Breast epithelium (tissue), 4 donors: ENCODE measurements around the gene TXNL4A. TPM values are rescaled to one million over a fixed set of nuclear protein-coding genes. Genes with fewer than 3 reads are reported as not detected.
A peak's percentile ranks its signal among the peaks of the same experiment; 100 is the strongest.

Experiments
- DNase-seq, 2 donors: peaks; one replicate each; pipeline ENCODE4 v3.0.0-alpha.2; 2019; ENCODE audit warnings: low spot score in 2 of 2
- H3K27ac ChIP-seq, 2 donors: fragments of 200-600 bp; sonication (generic) in 1 of 2; one replicate each; pipeline ENCODE4 v1.5.1; 2016 to 2019; ENCODE audit warnings: mild to moderate bottlenecking in 1 of 2
- H3K27me3 ChIP-seq, 2 donors: fragments of 200-600 bp; sonication (generic) in 1 of 2; one replicate each; pipeline versions ENCODE4 v1.5.1 to v1.6.0; 2017 to 2019; ENCODE audit warnings: control low read depth in 1 of 2, mild to moderate bottlenecking in 1 of 2
- H3K36me3 ChIP-seq: fragments of 200-600 bp; one replicate; pipeline ENCODE4 v1.5.1; 2019
- H3K4me1 ChIP-seq, 2 donors: fragments of 200-600 bp; sonication (generic); one replicate each; pipeline ENCODE4 v1.5.1; 2016 to 2019; ENCODE audit warnings: control low read depth in 1 of 2
- H3K4me3 ChIP-seq, 3 donors: fragments of 200-600 bp; sonication (generic); 1 replicate in 2 of 3; 2 replicates in 1 of 3; pipeline ENCODE4 v1.5.1; 2016 to 2019; ENCODE audit warnings: mild to moderate bottlenecking in 3 of 3, moderate library complexity in 2 of 3
- H3K9me3 ChIP-seq, 2 donors: fragments of 200-600 bp; sonication (generic) in 1 of 2; one replicate each; pipeline ENCODE4 v1.5.1; 2016 to 2019; ENCODE audit warnings: control low read depth in 1 of 2
- CTCF ChIP-seq, 3 donors: fragments of 450-650 bp; IDR thresholded peaks; one replicate each; pipeline ENCODE4 v1.5.1; 2016 to 2017; ENCODE audit warnings: antibody characterized with exemption in 3 of 3, mild to moderate bottlenecking in 3 of 3, moderate library complexity in 3 of 3
- POLR2A ChIP-seq: fragments of 450-650 bp; IDR thresholded peaks from one replicate; pipeline ENCODE4 v1.6.1; 2016; ENCODE audit warnings: antibody characterized with exemption, mild to moderate bottlenecking, moderate library complexity
- POLR2AphosphoS5 ChIP-seq, 3 donors: sonication (generic); formaldehyde crosslinking; IDR thresholded peaks; one replicate each; pipeline ENCODE4 v1.6.1; 2017; ENCODE audit warnings: antibody characterized with exemption in 3 of 3
- intact Hi-C: fragments of 100-400 bp; cut with DNase I; formaldehyde crosslinking; loops from one replicate; pipeline ENCODE4 v1.15.1; 2023; ENCODE audit warnings: low total_unique reads
- total RNA-seq, 3 donors: library from RNA; depleted of rRNA; stranded (reverse); fragments of >200 nt; gene quantifications; one replicate each; pipeline ENCODE4 v1.1.0, GENCODE V29; 2016

The TXNL4A gene
- total RNA-seq, 3 donors from 2014 or later, result 21.4 to 39.2 (median 23.9) TPM

DNA sequence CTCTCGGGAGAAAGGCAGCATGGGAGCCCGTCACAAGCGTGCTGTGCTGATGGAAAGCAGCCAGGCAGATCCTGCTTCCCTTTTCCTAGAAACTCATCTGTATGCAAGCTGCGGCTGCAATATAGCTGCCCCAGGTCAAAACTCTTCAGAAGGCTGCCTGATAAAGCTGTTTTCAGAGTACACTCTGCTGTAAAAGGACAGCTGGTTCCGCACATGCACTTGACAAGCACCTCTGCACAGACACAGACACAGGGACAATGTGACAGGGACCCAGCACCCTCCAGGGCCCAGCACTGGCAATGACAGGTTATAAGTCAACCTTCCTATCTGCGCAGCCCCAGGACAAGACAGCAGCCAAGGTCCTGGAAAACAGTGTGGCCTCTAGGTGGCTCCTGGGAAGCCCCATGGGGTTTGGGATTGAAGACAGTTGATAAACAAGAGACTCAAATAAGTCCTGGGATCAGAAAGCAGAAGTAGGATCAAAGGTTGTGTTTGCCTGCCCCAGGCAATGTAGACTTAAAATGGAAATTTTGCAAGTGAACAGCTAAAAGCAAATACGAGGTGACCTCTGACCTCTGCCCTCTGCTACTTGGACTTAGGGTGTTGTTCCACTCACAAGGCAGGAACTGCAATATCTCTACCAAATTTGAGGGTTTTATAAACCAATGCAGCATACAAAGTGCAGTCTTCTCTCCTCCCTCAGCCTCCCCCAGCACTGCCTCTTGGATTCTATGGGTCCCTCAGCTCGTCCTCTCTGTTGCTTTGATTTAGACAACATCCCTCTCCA is 53.9 kb downstream of the TXNL4A start:
- intact Hi-C loops, result no loop called here
- peak in 1 of 2 donors; percentile 50 for DNase-seq
- peaks cover 13 to 32% of the 10 kb centered on the region in 2 donors for H3K9me3 ChIP-seq

GRCh38 chr18:79933765-79934164 is 54.6 kb downstream of the TXNL4A start:
- Histone ChIP-seq H3K36me3 (no peaks in the 10 kb centered on the region), H3K27me3 (no peaks in the 10 kb centered on the region), H3K27ac (no peak overlapping the region), H3K4me1 (no peaks in the 10 kb centered on the region), H3K4me3 (no peak overlapping the region), H3K9me3 (peaks cover 20 to 39% of the 10 kb centered on the region in 2 donors)
- no peak for TF ChIP-seq CTCF (IDR thresholded peaks at IDR 0.05)
- TF ChIP-seq POLR2AphosphoS5 (IDR thresholded peaks at IDR 0.05), result no peak
- no peak for TF ChIP-seq POLR2A
- intact Hi-C loops, result no loop called here
- DNase-seq, result peak in 1 of 2 donors; percentile 50

More for the DNA sequence above, 53.9 kb downstream of the TXNL4A start:
- peak overlapping the region in 1 of 2 donors; percentile 20 for H3K27ac ChIP-seq
- no peaks in the 10 kb centered on the region for H3K36me3 ChIP-seq
- no peaks in the 10 kb centered on the region for H3K27me3 ChIP-seq
- H3K4me3 ChIP-seq, result no peak overlapping the region
- no peak for TF ChIP-seq POLR2AphosphoS5 (IDR thresholded peaks at IDR 0.05)
- no peak for TF ChIP-seq POLR2A
- no peak for TF ChIP-seq CTCF (IDR thresholded peaks at IDR 0.05)
- no peaks in the 10 kb centered on the region for H3K4me1 ChIP-seq

DNA sequence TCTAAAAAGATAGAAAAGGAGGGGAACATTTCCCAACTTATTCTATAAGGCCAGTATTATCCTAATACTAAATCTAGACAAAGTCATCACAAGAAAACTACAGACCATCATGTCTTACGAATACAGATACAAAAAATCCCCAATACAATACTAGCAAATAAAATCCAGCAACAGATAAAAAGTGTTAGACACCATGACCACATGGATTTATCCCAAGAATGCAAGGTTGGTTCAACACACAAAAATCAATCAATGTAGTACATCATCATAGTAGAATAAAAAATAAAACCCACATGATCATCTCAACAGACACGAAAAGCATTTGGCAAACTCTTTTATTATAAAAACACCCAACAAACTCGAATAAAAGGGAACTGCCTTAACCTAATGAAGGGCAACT is 55.5 kb downstream of the TXNL4A start:
- Histone ChIP-seq H3K27me3 (no peaks in the 10 kb centered on the region), H3K4me1 (no peaks in the 10 kb centered on the region), H3K9me3 (peaks cover 24 to 41% of the 10 kb centered on the region in 2 donors), H3K27ac (no peak overlapping the region), H3K36me3 (no peaks in the 10 kb centered on the region), H3K4me3 (no peak overlapping the region)
- no peak for DNase-seq
- TF ChIP-seq POLR2AphosphoS5 (IDR thresholded peaks at IDR 0.05), result no peak
- TF ChIP-seq POLR2A, result no peak
- TF ChIP-seq CTCF (IDR thresholded peaks at IDR 0.05), result no peak
- intact Hi-C loops, result no loop called here

DNA sequence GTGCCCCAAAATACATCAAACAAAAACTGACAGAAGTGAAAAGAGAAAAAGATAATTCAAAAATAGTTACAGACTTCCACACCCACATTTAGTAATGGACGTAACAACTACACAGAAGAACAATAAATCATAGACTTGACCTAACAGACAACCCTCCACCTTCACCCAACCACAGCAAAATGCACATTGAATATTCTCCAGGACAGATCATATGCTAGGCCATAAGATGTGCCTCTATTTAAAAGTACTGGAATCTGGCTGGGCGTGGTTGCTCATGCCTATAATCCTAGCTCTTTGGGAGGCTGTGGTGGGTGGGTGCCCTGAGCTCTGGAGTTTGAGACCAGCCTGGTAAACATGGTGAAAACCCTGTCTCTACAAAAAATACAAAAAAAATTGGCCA is 56.9 kb downstream of the TXNL4A start:
- no peak for TF ChIP-seq POLR2A
- TF ChIP-seq POLR2AphosphoS5 (IDR thresholded peaks at IDR 0.05), result no peak
- no peak for TF ChIP-seq CTCF (IDR thresholded peaks at IDR 0.05)
- intact Hi-C loops, result no loop called here
- Histone ChIP-seq H3K36me3 (no peaks in the 10 kb centered on the region), H3K27me3 (no peaks in the 10 kb centered on the region), H3K4me1 (no peaks in the 10 kb centered on the region), H3K9me3 (peaks cover 24 to 41% of the 10 kb centered on the region in 2 donors), H3K27ac (no peak overlapping the region), H3K4me3 (no peak overlapping the region)
- peak in 1 of 2 donors; percentile 10 for DNase-seq

DNA sequence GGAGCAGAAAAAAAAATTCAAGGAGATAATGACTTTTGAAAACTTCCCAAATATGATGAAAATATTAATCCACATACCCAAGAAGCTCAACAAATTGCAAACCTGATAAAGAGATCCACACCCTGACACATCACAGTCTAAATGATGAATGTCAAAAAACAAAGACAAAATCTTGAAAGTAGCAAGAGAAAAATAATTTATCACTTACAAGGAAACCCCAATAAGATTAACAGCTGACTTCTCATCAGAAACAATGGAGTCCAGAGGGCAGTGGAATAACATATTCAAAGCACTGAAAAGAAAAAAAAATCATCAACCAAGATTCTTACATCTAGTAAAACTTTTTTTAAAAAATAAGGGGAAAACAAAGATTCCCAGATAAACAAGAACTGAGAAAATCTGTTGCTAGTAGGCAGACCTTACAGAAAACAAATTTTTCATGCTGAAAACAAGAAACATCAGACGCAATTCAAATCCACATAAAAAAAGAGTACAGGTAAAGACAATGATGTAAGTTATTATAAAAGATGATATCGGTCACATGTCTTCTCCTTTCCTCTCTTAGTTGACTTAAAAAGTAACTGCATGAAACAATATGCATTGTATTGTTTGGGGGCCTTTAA is 58.2 kb downstream of the TXNL4A start:
- Histone ChIP-seq H3K4me1 (no peaks in the 10 kb centered on the region), H3K9me3 (peaks cover 19 to 41% of the 10 kb centered on the region in 2 donors)
- intact Hi-C loops, result no loop called here

More for the DNA sequence above, 58.2 kb downstream of the TXNL4A start:
- TF ChIP-seq POLR2AphosphoS5 (IDR thresholded peaks at IDR 0.05), result no peak
- no peak for TF ChIP-seq CTCF (IDR thresholded peaks at IDR 0.05)
- no peak for TF ChIP-seq POLR2A
- Histone ChIP-seq H3K4me3 (no peak overlapping the region), H3K36me3 (no peaks in the 10 kb centered on the region), H3K27ac (no peak overlapping the region), H3K27me3 (no peaks in the 10 kb centered on the region)
- DNase-seq, result no peak
